ENCODE results near the gene ST3GAL6.

ST3GAL6 gene

GRCh38 chr3:98741121-98741716 is 21.9 kb upstream of the ST3GAL6 start:
- FAIRE-seq: no peak

- no peak for FAIRE-seq
These were observed 20.1 kb upstream of the ST3GAL6 start for GRCh38 chr3:98743071-98743470.

DNA sequence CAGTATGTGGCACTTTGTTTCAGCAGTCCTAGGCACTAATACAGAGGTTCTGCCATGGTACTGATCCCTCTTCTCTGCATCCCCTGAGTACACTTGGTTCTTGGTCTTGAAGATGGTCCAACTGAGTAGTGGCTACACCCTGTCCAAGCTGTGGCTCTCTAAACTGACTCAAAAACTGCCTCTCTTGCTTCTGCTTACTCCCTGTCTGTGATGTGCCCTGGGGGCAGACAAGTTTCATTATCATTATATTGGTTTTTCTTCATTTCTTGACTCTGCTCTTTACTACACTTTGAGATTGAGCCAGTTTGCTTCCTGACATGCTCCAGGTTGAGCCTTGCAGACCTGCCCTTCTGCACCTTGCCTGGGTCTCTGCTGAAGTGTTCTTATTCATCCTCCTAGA is 18.9 kb upstream of the ST3GAL6 start:
- no peak for FAIRE-seq

DNA sequence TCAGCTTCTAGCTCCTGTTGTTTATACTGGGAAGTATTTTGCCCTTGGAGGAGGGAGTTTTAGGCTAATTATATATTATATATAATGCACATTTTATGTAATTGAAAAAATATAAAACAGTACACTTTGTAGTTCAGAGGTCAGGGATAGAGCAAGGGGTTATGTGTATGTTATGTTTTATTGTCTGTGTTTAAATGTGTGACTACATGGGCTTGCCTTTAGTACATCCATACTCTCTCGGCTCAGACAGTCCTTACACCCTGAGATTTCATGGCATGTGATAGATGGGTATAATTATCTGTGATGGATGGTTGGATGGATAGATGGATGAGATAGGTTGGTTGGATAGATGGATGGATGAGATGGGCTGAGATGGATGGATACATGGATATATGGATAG is 17.4 kb upstream of the ST3GAL6 start:
- no peak for FAIRE-seq

DNA sequence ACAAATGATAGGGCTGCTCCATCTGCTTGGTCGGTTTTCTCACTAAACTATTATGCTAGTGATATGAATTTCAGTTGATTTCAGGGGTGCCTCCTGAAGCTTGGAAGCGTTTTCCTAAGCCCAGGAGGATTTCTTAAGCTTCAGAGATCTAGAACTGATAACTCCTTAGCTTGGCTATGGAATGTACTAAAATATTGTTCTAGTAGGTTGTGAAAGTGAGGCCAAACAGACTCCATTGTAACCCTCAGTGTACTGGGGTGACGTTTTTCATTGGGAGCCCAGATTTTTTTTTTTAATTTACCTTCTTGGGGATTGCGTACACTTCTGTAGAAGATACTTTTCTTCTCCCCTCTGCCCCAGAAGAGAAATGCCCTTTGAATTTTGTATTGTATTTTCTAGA is 17.0 kb upstream of the ST3GAL6 start:
- FAIRE-seq: no peak

DNA sequence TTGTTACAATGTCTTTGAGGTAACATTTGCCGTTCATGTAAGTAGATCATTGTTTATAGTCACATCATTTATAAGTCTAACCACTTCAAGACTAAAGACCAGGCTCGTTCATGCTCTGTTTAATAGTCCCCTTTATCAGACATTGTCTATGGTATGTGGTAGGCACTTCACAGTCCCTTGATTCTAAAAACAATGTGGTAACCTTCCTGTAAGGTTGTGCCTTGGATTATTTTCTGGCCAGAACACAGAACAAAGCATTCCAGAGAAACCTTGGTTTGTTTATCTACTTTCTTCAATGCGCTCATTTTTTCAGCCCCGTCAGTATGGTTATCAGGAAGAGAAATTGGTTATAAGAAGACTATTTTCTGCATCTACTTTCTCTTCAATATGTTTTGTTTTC is 16.3 kb upstream of the ST3GAL6 start:
- no peak for FAIRE-seq

- no peak for FAIRE-seq
These were observed 12.7 kb upstream of the ST3GAL6 start for GRCh38 chr3:98750276-98750919.

DNA sequence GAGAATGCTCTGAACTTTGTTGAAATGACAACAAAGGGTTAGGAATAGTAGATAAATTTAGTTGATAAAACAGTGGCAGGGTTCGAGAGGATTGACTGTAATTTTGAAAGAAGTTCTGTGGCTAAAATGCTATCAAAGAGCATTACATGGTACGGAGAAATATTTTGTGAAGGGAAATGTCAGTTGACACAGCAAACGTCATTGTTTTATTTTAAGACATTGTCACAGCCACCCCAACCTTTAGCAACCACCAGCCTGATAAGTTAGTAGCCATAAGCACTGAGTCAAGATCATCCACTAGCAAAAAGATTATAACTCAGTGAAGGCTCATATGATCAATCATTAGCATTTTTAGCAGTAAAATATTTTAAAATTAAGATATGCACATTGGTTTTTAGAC is 8.7 kb upstream of the ST3GAL6 start:
- FAIRE-seq: no peak

- FAIRE-seq: no peak
These were observed 7.5 kb upstream of the ST3GAL6 start for GRCh38 chr3:98755601-98756000.

DNA sequence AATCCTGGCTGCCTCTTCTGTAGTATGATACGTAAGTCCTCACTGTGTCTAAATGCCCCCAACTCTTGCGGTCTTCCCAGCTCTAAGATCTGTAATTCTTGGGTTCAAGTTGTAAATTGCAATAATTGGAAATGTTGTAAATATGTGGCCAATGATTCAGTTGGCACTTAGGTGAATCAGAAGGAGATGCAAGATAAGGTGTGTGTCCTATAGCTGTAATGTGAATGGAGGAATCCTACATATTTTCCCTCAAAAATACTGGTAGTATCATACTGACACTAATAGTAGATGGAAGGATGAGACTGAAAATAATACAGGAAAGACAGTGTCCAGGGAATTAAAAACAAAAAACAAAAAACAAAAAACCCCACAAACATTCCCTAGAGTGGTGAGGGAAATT is 3.5 kb upstream of the ST3GAL6 start:
- no peak for FAIRE-seq

DNA sequence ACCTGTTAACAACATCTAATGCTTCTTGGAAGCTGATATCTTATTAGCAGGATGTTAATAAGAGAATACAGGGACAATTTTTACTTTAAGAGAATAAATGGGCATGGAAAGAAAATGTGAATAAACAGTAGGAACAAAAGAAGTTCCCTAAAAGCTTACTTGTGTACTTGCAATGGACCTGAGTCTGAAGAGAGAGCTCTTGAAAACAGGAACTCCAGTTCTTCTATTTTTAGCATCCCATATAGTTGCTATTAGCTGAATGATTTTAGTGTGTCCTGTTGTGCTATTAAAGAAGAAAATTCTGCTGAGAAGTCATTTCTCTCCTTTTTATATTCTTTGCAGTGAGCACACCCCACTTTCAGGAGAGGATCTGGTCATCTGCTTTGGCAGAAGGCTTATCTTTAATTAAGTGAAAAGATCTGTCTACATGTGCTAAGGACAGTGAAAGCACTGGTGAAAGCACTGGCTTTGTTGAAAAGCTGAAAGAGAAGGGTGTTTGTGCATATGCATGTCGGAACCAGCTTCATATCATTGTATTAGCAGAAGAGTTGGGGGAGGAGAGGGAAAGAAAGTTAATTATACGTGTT is 1.4 kb upstream of the ST3GAL6 start:
- no peak for FAIRE-seq

GRCh38 chr3:98763819-98764418 is 779 bp downstream of the ST3GAL6 start:
- FAIRE-seq: no peak

GRCh38 chr3:98764472-98764884 is 1.3 kb downstream of the ST3GAL6 start:
- no peak for FAIRE-seq

DNA sequence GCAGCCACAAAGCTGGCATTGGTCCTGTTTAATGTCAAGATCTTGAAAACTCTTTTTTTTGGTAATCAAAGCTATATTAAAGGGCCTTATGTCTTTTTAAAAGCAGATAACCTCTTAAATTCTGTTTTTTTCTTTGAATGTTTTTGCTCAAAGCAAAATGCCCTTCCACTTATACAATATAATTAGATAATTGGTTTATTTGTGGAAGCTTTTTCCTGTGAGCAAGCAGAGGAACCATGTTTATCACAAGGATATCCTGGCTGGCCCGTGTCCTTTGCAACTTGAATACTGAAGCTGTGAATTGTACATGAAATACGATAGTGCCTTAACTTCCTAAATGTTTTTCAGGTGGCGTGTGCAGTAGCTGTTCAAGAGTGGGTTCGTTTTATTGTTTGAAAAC is 2.6 kb downstream of the ST3GAL6 start:
- FAIRE-seq: no peak

GRCh38 chr3:98766924-98767323 is 3.8 kb downstream of the ST3GAL6 start:
- FAIRE-seq: no peak

DNA sequence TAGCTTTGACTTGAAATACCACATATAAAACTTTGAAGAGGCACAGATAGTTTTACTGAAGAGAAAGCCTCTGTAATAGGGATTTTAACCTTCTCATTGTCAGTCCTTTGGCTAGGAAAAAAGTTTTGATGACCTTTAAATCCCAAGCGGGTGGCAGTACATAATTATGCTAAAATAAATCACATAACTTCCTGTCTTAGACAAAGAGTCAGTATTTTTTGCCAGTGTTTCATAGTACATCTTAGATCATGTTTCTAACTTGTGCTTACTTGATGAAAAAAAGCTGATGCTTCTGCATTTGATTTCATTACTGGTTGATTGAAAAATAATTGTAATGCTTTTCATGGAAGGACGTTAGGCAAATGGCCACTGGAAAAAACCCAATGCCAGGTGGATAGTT is 5.8 kb downstream of the ST3GAL6 start:
- no peak for FAIRE-seq

DNA sequence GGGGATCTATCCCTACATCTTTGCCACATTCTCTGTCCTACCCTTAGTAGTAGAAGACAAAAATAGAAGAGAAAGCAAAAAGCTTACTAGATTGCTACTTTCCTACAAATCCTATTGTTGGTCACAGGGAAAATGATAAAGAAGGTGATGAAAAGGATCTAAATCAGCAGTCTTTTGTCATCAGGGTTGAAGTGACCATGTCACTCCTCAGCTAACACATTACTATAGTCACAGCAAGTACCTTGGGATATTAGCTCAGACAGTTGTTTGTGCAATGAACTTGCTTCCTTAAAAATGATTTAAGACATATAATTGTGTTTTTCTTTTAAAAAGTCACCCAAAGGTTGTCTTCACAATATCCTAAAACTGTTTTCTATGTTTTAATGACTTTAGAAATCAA is 6.3 kb downstream of the ST3GAL6 start:
- FAIRE-seq: no peak

DNA sequence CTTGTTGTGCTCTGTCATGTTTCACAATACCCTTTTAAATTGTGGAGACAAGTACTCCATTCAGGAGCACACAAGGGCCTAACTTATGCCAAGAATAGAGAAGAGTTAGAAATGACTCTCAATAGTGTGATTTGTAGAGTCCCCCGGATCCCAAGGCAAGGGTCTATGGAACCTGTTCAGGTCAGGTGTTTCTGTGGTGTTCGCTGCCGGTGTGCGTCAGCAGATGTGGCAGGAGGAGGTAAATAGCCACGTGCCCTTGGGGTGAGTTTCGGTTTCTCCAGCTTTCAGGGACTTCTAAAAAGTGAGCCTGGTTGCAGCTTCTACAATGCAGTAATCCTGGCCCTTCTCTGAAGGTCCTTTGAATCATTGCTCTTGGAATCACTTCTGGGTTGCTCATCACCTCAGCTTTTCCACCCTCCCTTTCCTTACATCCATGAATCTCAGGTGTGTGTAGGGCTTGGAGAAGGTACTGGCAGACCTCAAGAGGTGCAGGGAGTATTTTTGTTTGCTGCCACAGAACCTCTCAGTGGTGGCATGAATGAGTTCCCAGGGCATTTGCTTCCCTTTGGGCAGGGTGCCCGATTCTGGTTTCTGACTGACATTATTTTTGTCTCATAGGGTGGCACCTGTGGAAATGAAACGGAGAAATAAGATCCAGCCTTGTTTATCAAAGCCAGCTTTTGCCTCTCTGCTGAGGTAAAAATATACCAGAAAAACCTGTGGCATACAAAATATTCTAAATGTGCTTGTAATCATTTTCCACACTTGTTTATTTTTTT is 7.3 kb downstream of the ST3GAL6 start:
- no peak for FAIRE-seq

- no peak for FAIRE-seq
These were observed 8.9 kb downstream of the ST3GAL6 start for GRCh38 chr3:98772022-98772421.

- no peak for FAIRE-seq
These were observed 12.5 kb downstream of the ST3GAL6 start for GRCh38 chr3:98775459-98776139.

- FAIRE-seq: no peak
These were observed 13.0 kb downstream of the ST3GAL6 start for GRCh38 chr3:98776140-98776493.

DNA sequence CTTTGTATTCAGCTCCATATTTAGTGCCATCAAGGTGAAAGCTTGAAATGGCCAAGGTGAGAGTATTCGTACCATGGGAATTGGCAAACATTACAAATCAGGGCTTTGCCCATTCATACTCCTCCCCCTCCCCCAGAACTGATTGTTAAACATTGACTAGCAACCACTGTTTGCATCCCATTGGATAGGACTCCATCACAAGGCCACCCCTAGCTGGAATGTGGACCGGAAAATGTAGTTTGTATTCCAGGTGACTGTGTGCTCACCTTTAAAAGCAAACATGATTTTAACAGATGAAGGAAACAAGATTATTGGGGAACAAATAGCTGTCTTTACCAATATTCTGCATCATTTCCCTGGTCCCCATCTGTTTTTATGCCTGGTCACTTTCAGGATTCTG is 14.1 kb downstream of the ST3GAL6 start:
- FAIRE-seq: no peak

DNA sequence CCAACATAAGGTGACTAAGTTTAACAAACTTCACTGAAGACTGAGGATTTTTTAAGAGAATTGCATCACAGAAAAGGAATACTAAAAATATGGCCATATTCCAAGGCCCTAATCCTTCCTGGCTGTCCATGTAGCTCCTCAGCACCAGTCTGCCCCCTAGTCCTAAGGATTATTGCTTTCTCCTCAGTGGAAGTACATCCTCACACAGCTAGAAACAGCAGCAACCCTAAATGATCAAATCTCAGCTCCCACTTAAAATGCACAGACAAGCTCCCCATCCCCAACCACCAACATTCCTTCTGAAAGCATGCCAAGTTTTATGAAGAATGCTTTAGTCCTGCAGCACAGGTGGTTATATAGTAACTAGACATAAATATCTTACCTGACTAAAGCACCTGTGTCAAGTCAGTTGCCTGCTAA is 14.7 kb downstream of the ST3GAL6 start:
- no peak for FAIRE-seq
